Fibroblast of lung (primary cell): ENCODE measurements around the gene MTMR6. TPM values are rescaled to one million over a fixed set of nuclear protein-coding genes. Genes with fewer than 3 reads are reported as not detected.

ENCODE experiments used
- DNase-seq, 2 donors: peaks; one replicate each; pipeline versions ENCODE4 v3.0.0 to v3.0.0-alpha.2; 2010; ENCODE audit warnings: low read depth in 2 of 2
- H2AFZ ChIP-seq: 2 replicates; pipeline ENCODE4 v1.5.1; 2012; ENCODE audit warnings: low read length, control low read depth, inconsistent platforms
- H3K27ac ChIP-seq: 2 replicates; pipeline ENCODE4 v1.5.1; 2011; ENCODE audit warnings: low read length, control low read depth; ENCODE audit not compliant: insufficient read depth
- H3K27me3 ChIP-seq: 2 replicates; pipeline ENCODE4 v1.5.1; 2011; ENCODE audit warnings: mild to moderate bottlenecking, low read length; ENCODE audit not compliant: control insufficient read depth, insufficient read depth
- H3K36me3 ChIP-seq: 2 replicates; pipeline ENCODE4 v1.5.1; 2011; ENCODE audit warnings: low read length; ENCODE audit not compliant: control insufficient read depth, insufficient read depth
- H3K4me1 ChIP-seq: 2 replicates; pipeline ENCODE4 v1.5.1; 2011; ENCODE audit warnings: low read length; ENCODE audit not compliant: control insufficient read depth, insufficient read depth; ENCODE audit errors: extremely low read depth
- H3K4me2 ChIP-seq: 2 replicates; pipeline ENCODE4 v1.5.1; 2011; ENCODE audit warnings: low read length, control low read depth; ENCODE audit not compliant: insufficient read depth; ENCODE audit errors: extremely low read depth
- H3K4me3 ChIP-seq, 4 experiments: fragments of 200-600 bp in 1 of 4; sonication (generic) in 1 of 4; replicated peaks in 1 of 4; 2 replicates each; pipeline ENCODE4 v1.5.1; 2011 to 2016; ENCODE audit warnings: low read length in 4 of 4, low read depth in 3 of 4, mild to moderate bottlenecking in 3 of 4, control low read depth in 2 of 4, inconsistent platforms in 1 of 4, mixed read lengths in 1 of 4; ENCODE audit not compliant: insufficient read depth in 1 of 4; ENCODE audit errors: control extremely low read depth in 1 of 4
- H3K79me2 ChIP-seq: 2 replicates; pipeline ENCODE4 v1.5.1; 2012; ENCODE audit warnings: mild to moderate bottlenecking, low read length, inconsistent platforms; ENCODE audit not compliant: control insufficient read depth, insufficient read depth
- H3K9ac ChIP-seq: 2 replicates; pipeline ENCODE4 v1.5.1; 2011; ENCODE audit warnings: mild to moderate bottlenecking, low read length, control low read depth; ENCODE audit not compliant: insufficient read depth
- H3K9me3 ChIP-seq: 2 replicates; pipeline ENCODE4 v1.5.1; 2012; ENCODE audit warnings: low read depth, low read length; ENCODE audit not compliant: control insufficient read depth, insufficient read depth
- H4K20me1 ChIP-seq: 2 replicates; pipeline ENCODE4 v1.5.1; 2011; ENCODE audit warnings: low read length; ENCODE audit not compliant: control insufficient read depth, insufficient read depth; ENCODE audit errors: extremely low read depth
- EZH2 ChIP-seq: IDR thresholded peaks from 2 replicates; pipeline ENCODE4 v1.5.1; 2012; ENCODE audit warnings: low read length, control low read depth, mild to moderate bottlenecking; ENCODE audit errors: missing control alignments
- polyA plus RNA-seq, 2 donors: library from polyadenylated mRNA; depleted of rRNA in 1 of 2; stranded (reverse) in 1 of 2; unstranded in 1 of 2; fragments of >200 nt; gene quantifications; 2 replicates each; pipeline ENCODE4 v1.2.1, GENCODE V29; 2011 to 2012; ENCODE audit warnings: missing spikeins in 1 of 2
- total RNA-seq: library from RNA; depleted of rRNA; stranded (reverse); fragments of >200 nt; gene quantifications from 2 replicates; pipeline ENCODE4 v1.2.1, GENCODE V29; 2014
- TF ChIP-seq, protein P1 (sequence below), 2 donors: IDR thresholded peaks in 1 of 2; conservative IDR thresholded peaks in 1 of 2; 1 replicate in 1 of 2; 2 replicates in 1 of 2; pipeline ENCODE4 v1.5.1; 2011 to 2012; ENCODE audit warnings: low read length in 2 of 2, control low read depth in 1 of 2, inconsistent platforms in 1 of 2, low read depth in 1 of 2, mild to moderate bottlenecking in 1 of 2

MTMR6 gene
- total and polyA plus RNA-seq, 2 donors (not counting 1 experiment from before 2014, with no cell fraction given): 20.7 to 22.5 TPM

DNA sequence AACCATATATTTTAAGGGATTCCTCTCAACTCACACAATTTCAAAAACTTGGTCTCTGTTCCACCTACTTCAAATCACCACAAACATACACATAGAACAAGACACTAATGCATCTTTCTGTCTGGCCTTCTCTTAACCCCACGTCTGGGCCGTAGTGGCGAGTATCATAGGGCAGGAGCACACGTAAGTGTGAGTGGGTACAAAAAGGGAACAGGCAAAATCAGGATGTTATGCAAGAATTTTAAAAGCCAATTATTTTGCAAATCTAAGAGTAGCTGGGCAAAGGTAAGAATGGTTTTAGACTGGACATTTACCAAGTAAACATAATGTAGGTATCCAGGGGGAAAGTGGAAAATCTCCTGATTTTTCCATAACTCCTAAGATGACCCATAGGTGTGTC, 35.1 kb downstream of the MTMR6 start:
- Histone ChIP-seq H3K79me2 (no peaks in the 10 kb centered on the region), H3K4me3 (no peak overlapping the region), H3K9me3 (no peaks in the 10 kb centered on the region), H3K27ac (no peak overlapping the region), H3K36me3 (no peaks in the 10 kb centered on the region), H3K9ac (no peak overlapping the region), H4K20me1 (no peaks in the 10 kb centered on the region), H3K27me3 (no peaks in the 10 kb centered on the region), H2AFZ (no peak overlapping the region), H3K4me2 (no peak overlapping the region), H3K4me1 (no peaks in the 10 kb centered on the region)
- TF ChIP-seq, protein P1, sequence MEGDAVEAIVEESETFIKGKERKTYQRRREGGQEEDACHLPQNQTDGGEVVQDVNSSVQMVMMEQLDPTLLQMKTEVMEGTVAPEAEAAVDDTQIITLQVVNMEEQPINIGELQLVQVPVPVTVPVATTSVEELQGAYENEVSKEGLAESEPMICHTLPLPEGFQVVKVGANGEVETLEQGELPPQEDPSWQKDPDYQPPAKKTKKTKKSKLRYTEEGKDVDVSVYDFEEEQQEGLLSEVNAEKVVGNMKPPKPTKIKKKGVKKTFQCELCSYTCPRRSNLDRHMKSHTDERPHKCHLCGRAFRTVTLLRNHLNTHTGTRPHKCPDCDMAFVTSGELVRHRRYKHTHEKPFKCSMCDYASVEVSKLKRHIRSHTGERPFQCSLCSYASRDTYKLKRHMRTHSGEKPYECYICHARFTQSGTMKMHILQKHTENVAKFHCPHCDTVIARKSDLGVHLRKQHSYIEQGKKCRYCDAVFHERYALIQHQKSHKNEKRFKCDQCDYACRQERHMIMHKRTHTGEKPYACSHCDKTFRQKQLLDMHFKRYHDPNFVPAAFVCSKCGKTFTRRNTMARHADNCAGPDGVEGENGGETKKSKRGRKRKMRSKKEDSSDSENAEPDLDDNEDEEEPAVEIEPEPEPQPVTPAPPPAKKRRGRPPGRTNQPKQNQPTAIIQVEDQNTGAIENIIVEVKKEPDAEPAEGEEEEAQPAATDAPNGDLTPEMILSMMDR (conservative IDR thresholded peaks at IDR 0.05 in 1 of 2, IDR thresholded peaks at IDR 0.05 in 1 of 2; ENCODE audit: low read depth in 1 of 2, low read length in 2 of 2): no peak
- no peak for TF ChIP-seq EZH2
- no peak for DNase-seq

- no peaks in the 10 kb centered on the region for H3K36me3 ChIP-seq
- no peaks in the 10 kb centered on the region for H3K27me3 ChIP-seq
- no peak overlapping the region for H3K4me3 ChIP-seq
- H3K9ac ChIP-seq: no peak overlapping the region
- H3K4me2 ChIP-seq: no peak overlapping the region
- H3K79me2 ChIP-seq: no peaks in the 10 kb centered on the region
- DNase-seq: peak; percentile 40 to 41
- no peak overlapping the region for H2AFZ ChIP-seq
- H3K9me3 ChIP-seq: no peaks in the 10 kb centered on the region
- no peaks in the 10 kb centered on the region for H3K4me1 ChIP-seq
- no peak for TF ChIP-seq EZH2
- TF ChIP-seq, protein P1 (conservative IDR thresholded peaks at IDR 0.05 in 1 of 2, IDR thresholded peaks at IDR 0.05 in 1 of 2; ENCODE audit: low read depth in 1 of 2, low read length in 2 of 2): peak; percentile 54 to 58
- H3K27ac ChIP-seq: no peak overlapping the region
- no peaks in the 10 kb centered on the region for H4K20me1 ChIP-seq
These were observed 38.2 kb downstream of the MTMR6 start for GRCh38 chr13:25249001-25249543.

DNA sequence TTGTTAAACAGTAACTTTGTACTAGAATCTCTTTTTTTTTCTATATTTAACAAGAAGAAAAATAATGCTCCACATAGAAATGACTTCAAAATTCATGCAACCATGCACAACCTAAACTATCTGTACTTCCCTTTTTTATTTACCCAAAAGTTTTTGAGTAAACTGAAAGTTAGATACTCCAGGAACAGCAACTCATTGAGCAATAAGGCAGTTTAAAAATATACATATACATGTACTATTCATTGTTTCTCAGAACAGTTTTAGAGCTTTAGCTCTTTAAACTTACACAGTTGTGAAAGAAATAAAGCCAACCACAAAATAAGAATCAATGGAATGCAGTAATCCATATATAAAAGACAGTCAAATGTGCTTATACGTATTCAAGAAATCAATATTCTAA, 39.2 kb downstream of the MTMR6 start:
- H4K20me1 ChIP-seq: no peaks in the 10 kb centered on the region
- no peak for DNase-seq
- no peak overlapping the region for H3K27ac ChIP-seq
- no peaks in the 10 kb centered on the region for H3K27me3 ChIP-seq
- H3K9ac ChIP-seq: no peak overlapping the region
- H3K36me3 ChIP-seq: no peaks in the 10 kb centered on the region
- H2AFZ ChIP-seq: no peak overlapping the region
- no peak overlapping the region for H3K4me3 ChIP-seq
- no peaks in the 10 kb centered on the region for H3K4me1 ChIP-seq
- no peak overlapping the region for H3K4me2 ChIP-seq
- no peak for TF ChIP-seq EZH2
- TF ChIP-seq, protein P1 (conservative IDR thresholded peaks at IDR 0.05 in 1 of 2, IDR thresholded peaks at IDR 0.05 in 1 of 2; ENCODE audit: low read depth in 1 of 2, low read length in 2 of 2): no peak
- H3K79me2 ChIP-seq: no peaks in the 10 kb centered on the region
- H3K9me3 ChIP-seq: no peaks in the 10 kb centered on the region
